Measurements from ENCODE around the gene CLDN15. TPM values are rescaled to one million over a fixed set of nuclear protein-coding genes. Genes with fewer than 3 reads are reported as not detected.

The CLDN15 gene
- total RNA-seq, 1 experiment from 2014 or later, result 4.3 TPM

GRCh38 chr7:101231644-101232043 is 6.0 kb downstream of the CLDN15 start:
- in situ Hi-C loops (cut with HindIII; ENCODE audit: low sequenced_read_pairs), result no loop called here

GRCh38 chr7:101226721-101227120 is 10.9 kb downstream of the CLDN15 start:
- peak; percentile 54 for DNase-seq (ENCODE audit: low spot score)
- in situ Hi-C loops (cut with HindIII; ENCODE audit: low sequenced_read_pairs), result no loop called here

More at GRCh38 chr7:101231644-101232043, 6.0 kb downstream of the CLDN15 start:
- no peak for DNase-seq (ENCODE audit: low spot score)

DNA sequence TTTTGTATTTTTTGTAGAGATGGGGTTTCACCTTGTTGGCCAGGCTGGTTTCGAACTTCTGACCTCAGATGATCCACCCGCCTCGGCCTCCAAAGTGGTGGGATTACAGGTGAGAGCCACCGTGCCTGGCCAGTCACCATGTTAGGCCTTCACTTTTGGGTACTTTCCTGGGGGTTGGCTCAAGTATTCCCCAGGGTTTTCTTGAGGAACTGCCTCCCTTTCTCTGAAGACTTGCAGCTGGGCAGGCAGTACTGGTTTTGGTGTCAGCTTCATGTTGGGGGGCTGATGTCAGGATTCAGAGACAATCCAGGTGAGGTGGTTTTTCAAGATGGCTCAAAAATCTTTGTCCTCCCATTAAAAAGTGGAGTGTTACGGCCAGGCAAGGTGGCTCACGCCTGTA is 12.0 kb downstream of the CLDN15 start:
- no peak for DNase-seq (ENCODE audit: low spot score)
- in situ Hi-C loops (cut with HindIII; ENCODE audit: low sequenced_read_pairs), result no loop called here

DNA sequence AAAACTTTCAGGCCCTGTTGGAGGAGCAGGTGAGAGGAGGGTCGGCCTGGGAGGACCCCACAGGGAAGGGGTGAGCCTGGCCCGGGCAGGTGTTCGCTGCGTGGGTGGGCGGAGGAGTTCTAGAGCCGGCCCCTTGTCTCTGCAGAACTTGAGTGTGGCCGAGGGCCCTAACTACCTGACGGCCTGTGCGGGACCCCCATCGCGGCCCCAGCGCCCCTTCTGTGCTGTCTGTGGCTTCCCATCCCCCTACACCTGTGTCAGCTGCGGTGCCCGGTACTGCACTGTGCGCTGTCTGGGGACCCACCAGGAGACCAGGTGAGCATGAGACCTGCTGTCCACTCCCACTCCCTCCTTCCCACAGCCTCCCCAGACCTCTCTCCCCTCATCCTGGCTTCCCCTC is 14.1 kb downstream of the CLDN15 start:
- in situ Hi-C loops (cut with HindIII; ENCODE audit: low sequenced_read_pairs), result no loop called here
- no peak for DNase-seq (ENCODE audit: low spot score)

DNA sequence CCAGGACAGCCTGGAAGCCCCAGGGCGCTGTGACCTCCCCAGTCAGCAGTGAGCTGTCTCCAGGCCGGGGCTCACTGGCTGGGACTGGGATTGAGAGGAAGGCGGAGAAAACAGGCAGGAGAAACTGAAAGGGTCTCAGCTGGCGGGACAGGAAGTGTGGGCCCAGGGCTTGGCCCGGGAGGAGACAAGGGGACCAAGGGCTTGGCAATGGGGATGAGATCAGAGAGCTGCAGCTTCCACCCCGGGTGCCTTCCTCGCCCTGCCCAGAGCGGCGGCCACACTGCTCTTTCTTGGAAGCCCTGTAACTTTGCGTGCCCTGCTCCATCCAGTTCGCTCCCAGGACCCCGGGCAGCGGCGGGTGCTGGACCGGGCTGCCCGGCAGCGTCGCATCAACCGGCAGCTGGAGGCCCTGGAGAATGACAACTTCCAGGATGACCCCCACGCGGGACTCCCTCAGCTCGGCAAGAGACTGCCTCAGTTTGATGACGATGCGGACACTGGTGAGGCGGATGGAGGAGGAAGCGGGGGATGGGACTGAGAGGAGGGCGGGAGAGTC is 15.2 kb downstream of the CLDN15 start:
- DNase-seq (ENCODE audit: low spot score), result no peak
- in situ Hi-C loops (cut with HindIII; ENCODE audit: low sequenced_read_pairs), result no loop called here

- in situ Hi-C loops (cut with HindIII; ENCODE audit: low sequenced_read_pairs), result no loop called here
These were observed 17.3 kb downstream of the CLDN15 start for GRCh38 chr7:101220295-101220694.

DNA sequence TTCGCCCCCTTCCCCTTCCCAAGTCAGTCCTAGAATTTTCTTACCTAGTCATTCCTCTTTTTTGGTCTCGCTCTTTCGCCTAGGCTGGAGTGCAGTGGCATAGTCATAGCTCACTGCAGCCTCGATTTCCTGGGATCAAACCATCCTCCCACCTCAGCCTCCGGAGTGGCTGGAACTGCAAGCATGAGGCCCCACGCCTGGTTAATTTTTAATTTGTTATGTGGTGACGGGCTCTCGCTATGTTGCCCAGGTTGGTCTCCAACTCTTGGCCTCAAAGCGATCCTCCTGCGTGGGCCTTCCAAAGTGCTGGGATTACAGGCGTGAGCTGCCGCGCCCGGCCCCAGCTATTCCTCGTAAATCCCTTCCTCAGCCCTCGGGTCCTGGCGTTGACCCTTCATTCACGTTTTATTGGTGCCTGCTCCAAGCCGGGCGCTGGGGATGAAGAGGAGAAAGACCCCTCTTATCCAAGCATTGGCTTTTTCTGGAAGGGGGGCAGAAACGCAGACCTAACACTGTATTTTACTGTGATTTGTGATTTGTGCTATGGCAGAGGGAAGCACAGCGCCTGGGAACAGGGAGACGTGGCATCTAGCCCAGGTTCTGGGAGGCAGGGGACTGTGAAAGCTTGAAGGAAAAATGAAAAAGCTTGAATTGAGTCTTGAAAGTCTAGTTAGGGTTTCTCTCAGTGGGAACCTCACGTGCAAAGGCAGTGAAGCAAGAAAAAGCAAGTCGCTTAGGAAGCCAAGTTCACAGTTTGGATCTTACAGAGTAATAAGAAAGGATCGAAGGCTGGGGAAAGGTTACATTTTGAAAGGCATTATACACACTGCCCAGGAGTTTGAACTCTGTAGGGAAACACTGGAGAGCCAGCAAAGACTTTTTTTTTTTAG is 19.1 kb downstream of the CLDN15 start:
- in situ Hi-C loops (cut with HindIII; ENCODE audit: low sequenced_read_pairs), result no loop called here
- no peak for DNase-seq (ENCODE audit: low spot score)

More at GRCh38 chr7:101220295-101220694, 17.3 kb downstream of the CLDN15 start:
- no peak for DNase-seq (ENCODE audit: low spot score)

DNA sequence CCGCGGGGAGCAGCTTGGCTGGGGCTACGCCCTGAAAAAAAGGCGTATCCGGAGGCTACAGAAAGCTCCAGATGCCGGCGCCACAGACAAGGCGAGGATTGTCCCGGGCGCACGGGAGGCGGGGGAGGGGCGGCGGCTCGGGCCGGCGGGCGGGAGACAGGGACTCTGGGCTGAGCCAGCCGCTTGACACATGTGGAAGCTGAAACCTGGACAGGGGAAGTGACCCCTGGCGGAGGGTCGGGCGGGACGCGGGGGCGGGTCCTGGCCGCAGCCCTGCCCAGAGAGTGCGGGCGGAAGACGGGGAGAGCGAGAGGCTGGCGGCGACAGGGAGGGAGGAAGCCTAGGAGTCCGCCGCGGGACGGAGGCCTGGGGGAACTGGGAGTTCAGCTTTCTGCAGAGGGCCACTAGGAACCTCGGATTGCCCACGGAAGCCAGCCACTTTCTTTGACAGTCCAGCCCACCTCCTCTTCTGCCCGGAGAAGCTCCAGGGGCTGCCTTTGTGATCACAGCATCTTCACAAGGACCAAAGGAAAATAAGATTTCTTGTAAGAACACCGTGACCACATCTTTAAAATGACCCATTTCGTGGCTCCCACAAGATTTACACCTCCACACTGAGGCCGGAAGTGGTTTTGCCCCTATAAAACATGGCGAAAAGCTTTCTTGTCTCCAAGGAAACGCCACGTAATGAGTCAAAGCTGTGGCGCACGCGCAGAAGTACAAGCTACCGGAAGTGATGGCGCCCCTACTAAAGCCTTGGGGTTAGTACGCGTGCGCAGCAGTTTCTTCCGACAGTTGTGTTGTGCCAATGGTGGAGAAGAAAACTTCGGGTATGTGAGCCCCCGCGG is 20.0 kb downstream of the CLDN15 start, which contains the start of the genes PLOD3 and ZNHIT1:
PLOD3 (minus strand) TSS at position 194 of the 848 bp plus-strand sequence. CDS start 307 bp downstream, outside the sequence.
ZNHIT1 (plus strand) TSS at position 778 of the 848 bp plus-strand sequence; CDS start at position 809, 31 bp downstream.
- DNase-seq (ENCODE audit: low spot score), result peak; percentile 98
- in situ Hi-C loops (cut with HindIII; ENCODE audit: low sequenced_read_pairs), result no loop called here

GRCh38 chr7:101216860-101217387 is 20.7 kb downstream of the CLDN15 start:
- DNase-seq (ENCODE audit: low spot score), result no peak
- in situ Hi-C loops (cut with HindIII; ENCODE audit: low sequenced_read_pairs), result no loop called here

GRCh38 chr7:101216001-101216859 is 21.4 kb downstream of the CLDN15 start:
- DNase-seq (ENCODE audit: low spot score), result peak; percentile 5
- in situ Hi-C loops (cut with HindIII; ENCODE audit: low sequenced_read_pairs), result no loop called here

GRCh38 chr7:101212014-101212413 is 25.6 kb downstream of the CLDN15 start:
- in situ Hi-C loops (cut with HindIII; ENCODE audit: low sequenced_read_pairs), result no loop called here
- no peak for DNase-seq (ENCODE audit: low spot score)

DNA sequence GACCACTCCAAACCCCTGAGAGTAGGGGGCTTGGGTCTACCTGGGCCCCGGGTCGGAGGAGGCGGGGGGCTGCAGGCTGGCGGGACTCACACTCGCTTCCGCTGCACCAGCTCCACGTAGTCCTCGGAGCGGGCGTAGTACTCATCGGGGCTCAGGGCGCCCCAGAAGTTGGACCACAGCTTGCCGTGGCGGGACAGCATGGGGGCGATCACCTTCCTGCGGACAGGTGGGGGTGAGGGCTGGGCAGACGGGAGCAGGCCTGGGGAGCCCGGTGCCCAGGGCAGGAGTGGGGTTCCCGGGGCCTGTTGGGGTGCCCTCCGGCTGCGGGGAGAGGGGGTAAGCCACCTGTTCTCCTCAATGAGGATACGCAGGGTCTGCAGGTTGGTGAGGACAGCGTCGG is 26.1 kb downstream of the CLDN15 start:
- in situ Hi-C loops (cut with HindIII; ENCODE audit: low sequenced_read_pairs), result no loop called here
- no peak for DNase-seq (ENCODE audit: low spot score)

DNA sequence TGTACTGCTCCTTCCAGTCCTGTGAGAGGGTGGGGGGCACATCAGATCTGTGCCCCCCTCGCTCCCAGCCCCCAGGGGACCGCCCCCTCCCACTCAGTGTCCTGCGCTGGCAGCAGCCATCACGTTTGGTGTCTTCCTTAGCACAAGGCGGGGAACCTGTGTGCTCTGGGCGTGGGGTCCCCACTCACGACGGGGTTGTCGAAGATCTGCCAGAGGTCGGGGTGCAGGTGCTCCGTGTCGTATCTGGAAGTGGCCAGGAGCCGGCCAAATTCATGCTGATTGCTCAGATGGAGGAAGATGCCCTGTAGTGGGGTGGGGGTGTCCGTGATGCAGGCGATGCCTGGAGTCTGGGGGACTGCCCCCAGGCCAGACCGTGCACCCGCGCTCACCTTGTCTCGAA is 27.5 kb downstream of the CLDN15 start:
- DNase-seq (ENCODE audit: low spot score), result no peak
- in situ Hi-C loops (cut with HindIII; ENCODE audit: low sequenced_read_pairs), result no loop called here

- in situ Hi-C loops (cut with HindIII; ENCODE audit: low sequenced_read_pairs), result no loop called here
- DNase-seq (ENCODE audit: low spot score), result no peak
These were observed 28.8 kb downstream of the CLDN15 start for GRCh38 chr7:101208794-101209193.

GRCh38 chr7:101207459-101207858 is 30.1 kb downstream of the CLDN15 start:
- DNase-seq (ENCODE audit: low spot score), result no peak

GRCh38 chr7:101206665-101207042 is 30.9 kb downstream of the CLDN15 start:
- in situ Hi-C loops (cut with HindIII; ENCODE audit: low sequenced_read_pairs), result no loop called here
- no peak for DNase-seq (ENCODE audit: low spot score)

More at GRCh38 chr7:101207459-101207858, 30.1 kb downstream of the CLDN15 start:
- in situ Hi-C loops (cut with HindIII; ENCODE audit: low sequenced_read_pairs), result no loop called here

DNA sequence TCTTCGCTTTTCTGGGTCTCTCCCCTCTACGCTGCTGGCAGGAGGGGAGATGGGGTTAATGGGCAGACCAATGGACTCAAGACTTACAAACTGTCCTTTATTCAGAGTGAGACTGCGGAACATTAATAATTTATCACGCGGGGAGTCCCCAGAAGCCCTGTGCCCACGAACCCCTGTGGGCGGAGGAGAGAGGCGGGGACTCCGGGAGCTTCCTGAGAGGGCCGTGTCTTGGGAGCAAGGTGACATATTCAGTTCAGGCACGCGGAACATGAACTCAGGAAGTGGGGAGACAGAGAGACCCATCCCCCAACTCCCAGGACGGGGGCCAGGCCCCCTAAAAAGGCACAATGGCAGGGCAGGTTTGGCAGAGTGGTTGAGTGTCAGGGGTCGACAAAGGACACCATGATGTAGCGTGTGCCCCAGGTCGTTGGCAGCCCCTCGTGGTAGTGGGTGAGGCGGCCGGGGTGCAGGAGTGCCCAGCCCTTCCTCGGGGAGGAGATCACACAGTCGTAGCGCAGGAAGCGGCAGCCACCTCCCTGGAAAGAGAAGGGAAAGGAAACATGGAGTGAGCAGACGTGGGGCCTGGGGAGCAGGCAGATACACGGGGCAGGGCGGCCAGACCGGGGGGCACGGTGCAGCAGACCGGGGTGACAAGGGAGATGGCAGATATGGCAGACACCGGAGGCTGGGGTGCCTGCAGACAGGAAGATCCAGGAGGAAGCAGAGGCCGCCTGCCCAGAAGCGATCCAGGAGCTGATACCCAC is 31.5 kb downstream of the CLDN15 start:
- in situ Hi-C loops (cut with HindIII; ENCODE audit: low sequenced_read_pairs), result no loop called here
- no peak for DNase-seq (ENCODE audit: low spot score)

All from G401 (cell line).